Measurements from ENCODE around the gene PARD3B.

Gene PARD3B

DNA sequence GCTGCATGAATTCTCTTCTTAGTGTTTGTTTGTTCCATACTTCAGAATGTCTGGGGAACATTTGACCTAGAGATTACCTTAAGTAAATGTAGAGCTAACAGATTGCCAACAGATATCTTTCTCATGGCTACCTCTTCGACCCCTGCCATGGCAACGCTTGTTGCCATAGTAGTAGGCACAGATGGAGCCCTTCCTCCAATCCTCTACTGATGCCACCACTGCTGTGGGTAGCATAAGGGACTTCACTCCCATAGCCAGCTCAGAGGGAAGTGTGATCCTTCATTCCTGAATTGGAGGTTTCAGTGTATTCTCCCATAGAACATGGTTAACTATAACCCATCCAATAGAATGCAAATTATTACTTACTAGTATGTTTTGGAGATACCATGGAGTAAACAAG lies 593.5 kb downstream of the PARD3B start:
- DNase-seq (ENCODE audit: low read depth): no peak

DNA sequence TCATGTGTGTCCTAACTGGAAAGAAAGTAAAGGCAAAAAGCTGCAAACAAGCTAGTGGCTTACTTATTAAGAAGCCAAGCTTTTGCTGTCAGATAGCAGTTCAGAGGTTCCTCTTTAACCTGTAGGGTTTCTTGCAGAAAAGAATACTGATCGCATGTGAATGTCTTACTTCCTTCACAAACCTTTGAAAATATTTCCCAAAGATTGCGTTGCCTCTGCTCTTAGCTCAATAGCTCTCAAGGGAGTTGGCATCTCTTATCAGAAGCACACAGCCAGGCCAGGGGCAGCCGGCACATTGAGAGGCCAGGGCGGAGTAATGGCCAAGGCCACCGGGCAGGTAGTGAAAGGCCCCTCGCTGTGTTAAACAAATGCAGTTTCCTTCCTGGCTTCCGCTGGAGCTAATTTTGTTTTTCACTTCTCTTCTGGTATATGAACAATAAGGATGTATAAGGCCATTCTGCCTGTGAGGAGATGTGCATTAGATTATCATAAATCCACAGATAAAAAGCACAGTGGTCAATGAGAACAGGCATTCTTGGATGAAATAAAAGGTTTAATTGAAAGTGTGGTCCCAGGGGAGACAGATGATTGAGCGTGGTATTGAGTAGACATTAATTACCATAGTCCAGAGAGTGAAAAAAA lies 594.7 kb downstream of the PARD3B start:
- no peak for DNase-seq (ENCODE audit: low read depth)

DNA sequence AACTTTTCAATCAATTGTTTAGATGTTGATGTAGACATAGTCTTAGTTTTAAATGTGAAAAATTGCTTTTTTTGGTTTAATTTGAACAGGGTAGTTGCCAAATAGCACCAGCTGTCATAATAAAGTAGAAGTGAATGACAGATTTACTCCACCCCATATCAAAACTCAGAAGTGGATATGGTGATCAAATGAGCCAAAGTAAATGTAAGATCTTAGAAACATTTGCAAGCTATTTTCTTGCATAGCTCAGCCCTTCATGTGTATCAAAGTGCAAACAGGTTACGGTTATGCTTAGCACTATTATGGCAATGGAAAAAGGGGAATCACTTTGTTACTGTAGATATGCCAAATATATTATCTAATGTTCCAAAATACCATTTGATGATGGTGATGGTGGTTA lies 596.1 kb downstream of the PARD3B start:
- DNase-seq (ENCODE audit: low read depth): no peak

GRCh38 chr2:205145888-205146287 lies 600.6 kb downstream of the PARD3B start:
- DNase-seq (ENCODE audit: low read depth): no peak

- no peak for DNase-seq (ENCODE audit: low read depth)
These were observed 603.5 kb downstream of the PARD3B start for GRCh38 chr2:205148755-205149154.

DNA sequence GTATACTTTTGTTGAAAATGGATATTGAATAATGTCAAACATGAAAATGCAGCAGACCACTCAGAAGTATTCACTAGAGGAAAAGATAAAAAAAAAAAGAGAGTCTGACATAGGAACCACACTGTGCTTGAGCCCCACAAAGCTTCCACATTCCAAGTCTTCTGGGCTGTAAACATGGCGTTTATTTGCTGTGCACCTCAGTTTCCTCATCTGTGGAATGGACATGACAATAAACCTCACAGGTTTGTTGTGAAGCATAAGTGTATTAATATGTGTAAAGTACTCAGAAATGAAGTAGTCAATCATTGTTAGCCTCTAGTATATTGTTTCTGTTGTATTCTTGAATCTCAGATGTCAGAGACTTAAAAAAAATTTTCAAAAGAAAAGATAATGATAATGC lies 611.2 kb downstream of the PARD3B start:
- no peak for DNase-seq (ENCODE audit: low read depth)

- no peak for DNase-seq (ENCODE audit: low read depth)
These were observed 613.1 kb downstream of the PARD3B start for GRCh38 chr2:205158404-205158803.

GRCh38 chr2:205161156-205161839 lies 616.0 kb downstream of the PARD3B start:
- DNase-seq (ENCODE audit: low read depth): no peak

DNA sequence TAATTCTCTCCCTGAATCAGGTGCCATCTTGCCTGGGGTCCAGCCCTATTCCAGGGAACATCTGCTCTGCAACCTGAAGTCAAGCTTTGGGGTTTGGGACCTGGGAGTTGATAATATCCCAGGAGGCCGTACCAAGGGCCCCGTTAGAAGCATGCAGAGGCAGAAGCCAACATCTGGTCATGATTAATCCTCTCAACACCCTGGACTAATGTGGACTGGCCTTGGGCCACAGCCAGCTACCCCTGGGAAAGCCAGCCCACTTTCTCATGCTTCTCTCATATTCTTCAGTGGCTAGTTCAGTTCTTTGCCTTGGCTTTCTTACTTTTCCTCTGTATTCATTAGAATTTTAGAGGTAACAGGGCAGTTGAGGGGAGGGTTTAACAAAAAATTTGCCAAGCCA lies 621.5 kb downstream of the PARD3B start:
- no peak for DNase-seq (ENCODE audit: low read depth)

DNA sequence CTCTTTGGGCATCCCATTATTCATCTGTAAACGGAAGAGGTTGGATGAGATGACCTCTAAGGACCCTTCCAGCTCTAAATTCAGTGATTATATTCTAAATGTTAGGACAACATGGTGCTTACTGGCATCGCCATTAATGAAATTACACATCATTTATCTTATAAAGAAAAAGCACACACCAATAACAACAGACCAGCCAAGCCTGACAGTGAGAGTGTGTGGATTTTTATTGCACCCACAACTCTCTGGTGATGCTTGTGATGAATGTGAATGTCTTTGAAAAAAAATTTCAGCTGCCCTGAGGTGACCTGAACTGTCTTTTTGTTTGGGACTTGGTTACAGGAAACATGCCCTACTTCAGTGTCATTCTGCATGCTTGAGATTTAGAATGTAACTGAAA lies 623.7 kb downstream of the PARD3B start:
- no peak for DNase-seq (ENCODE audit: low read depth)

- no peak for DNase-seq (ENCODE audit: low read depth)
These were observed 624.2 kb downstream of the PARD3B start for GRCh38 chr2:205169464-205169863.

- no peak for DNase-seq (ENCODE audit: low read depth)
These were observed 625.1 kb downstream of the PARD3B start for GRCh38 chr2:205170399-205170798.

DNA sequence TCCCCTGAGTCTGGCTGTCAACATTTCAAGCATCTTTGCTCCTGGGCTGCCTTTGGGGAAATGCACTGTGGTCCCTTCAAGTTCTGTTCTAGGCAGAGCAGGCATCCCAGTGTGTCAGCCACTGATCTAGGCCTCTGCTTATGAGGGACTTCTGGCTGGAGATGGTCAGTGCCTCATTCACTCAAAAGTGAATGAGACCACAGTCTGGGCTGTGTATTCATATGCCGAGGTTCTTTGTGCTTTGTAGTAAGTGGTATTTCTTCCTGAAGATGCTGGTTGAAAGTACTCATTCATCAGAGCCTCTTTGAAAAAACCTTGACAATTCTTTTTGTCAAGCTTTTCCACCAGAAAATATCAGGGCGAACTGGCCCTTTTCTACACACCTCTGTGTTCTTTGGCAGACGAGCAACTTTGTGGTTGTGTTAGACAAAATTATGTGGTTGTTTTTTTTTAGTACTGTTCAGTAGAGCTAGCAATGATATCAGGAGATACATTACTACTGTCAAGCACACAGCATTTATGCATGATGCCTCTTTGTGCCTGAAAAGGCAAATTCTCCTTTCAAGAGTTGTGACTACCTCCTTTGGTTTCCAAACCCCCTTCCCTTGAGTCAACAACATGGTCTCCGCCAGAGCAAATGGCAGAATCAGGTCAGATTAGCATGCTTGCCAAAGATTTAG lies 626.1 kb downstream of the PARD3B start:
- no peak for DNase-seq (ENCODE audit: low read depth)

DNA sequence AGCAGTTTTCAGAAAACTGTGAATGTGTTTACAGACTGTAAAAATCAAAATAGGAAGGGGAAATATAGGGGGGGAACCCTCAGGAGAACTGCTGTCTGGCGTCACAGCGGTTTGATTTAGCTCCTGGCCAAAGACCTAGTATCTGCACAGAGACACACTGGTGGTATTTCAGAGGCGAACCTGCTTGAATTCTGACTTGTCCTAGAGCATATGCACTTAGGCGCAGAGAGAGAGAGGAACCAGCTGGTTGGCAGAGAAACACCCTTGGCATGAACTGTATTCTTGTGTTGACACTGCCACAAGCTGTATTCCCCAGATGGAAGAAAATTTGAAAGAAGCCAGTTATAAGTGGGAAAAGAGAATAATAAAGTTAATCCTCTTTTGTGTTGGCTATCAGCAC lies 630.6 kb downstream of the PARD3B start:
- no peak for DNase-seq (ENCODE audit: low read depth)

GRCh38 chr2:205176546-205176945 lies 631.3 kb downstream of the PARD3B start:
- no peak for DNase-seq (ENCODE audit: low read depth)

DNA sequence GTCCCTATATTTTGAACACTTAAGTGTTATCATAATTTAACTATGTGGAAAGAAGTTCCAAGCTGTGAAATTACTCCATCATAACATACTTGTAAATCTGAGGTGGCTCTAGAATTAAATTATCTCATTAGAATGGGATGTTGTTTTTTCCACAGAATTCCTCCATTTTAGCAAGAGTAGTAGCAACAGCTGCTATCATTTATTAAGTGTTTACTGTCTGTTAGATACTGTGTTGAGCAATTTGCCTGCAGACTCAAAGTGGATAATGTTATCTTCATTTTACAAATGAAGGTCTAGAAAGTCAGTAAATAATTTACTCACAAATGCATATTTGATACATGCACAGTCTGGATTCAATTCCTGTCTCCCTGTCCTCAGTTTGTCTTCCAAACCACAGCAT lies 632.3 kb downstream of the PARD3B start:
- no peak for DNase-seq (ENCODE audit: low read depth)

GRCh38 chr2:205180730-205181129 lies 635.5 kb downstream of the PARD3B start:
- DNase-seq (ENCODE audit: low read depth): no peak

- DNase-seq (ENCODE audit: low read depth): peak; percentile 2
These were observed 642.5 kb downstream of the PARD3B start for GRCh38 chr2:205187731-205188130.

DNA sequence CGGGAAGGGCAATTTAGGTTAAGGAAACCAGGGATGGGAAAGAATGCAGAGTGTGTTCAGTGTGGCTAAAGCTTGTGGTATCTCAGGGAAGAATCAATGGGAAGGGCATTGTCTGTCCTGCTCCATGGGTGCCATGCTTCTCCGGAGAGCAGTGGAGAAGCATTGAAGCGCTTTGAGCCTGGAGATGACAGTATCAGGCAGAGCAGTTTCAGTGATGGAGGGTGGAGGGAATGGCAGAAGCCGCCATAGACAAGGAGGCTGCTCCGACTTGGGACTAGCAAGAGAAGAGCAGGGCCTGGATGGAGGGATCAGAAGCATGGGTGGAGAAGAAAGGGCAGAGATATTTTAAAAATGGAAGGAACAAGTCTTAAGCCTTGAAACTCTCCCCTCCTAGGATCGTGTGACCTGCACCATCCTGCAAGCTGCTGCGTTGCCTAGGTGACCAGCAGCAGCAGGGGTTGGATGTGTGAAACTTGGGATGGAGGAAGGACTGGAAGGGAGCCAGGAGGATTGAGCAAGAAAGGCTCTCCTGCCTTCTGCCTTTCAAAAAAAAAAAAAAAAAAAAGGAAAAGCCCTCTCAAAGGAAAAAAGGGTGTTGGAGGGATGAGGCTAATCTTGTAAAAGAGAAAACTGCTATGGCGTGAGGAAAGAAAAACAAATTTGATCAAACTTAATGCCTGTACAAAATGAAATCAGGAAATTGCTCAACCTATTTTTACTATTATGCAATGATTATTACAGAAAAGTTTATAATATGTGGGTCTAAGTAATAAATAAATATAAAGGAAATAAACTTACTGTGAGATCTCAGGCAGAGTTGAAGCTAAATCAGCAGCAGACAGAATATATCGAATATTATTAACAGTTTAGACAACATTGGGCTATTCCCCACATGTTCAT lies 643.2 kb downstream of the PARD3B start:
- DNase-seq (ENCODE audit: low read depth): peak; percentile 39

DNA sequence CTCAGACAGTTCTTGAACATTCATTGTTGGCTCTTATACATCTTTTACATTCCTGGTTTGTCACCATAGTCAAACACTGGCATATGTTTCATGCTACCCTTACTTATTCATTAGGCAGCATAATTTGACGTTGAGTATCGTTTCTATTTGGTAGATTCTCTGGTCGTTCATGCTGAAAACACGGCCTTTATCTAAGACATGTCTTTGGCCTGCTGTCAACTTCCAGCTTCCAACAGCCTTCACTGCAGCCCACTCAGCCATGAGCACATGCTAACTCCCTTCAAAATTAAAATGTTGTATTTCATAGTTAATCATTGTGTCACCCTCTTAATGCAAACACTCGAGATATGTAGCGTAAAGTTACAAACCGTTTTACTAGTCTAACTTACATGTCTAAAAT lies 644.0 kb downstream of the PARD3B start:
- no peak for DNase-seq (ENCODE audit: low read depth)

DNA sequence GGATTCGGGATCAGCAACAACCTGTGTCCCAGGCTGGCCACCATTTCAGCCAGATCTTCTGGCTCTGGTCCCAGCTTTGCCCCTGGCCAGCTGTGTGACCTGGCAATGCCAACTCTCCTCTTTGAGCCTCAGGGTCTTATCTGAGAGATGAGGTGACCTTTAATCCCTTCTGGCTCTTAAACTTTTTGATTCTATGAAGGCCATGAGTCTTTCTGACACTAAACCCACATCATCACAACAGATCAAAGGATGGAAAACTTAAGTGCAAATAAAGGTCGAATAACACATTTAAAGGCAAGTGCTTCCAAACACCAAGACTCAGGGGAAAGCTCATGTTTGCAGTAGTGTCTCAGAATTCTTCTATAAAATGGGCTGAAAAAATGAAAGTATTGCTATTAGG lies 645.3 kb downstream of the PARD3B start:
- DNase-seq (ENCODE audit: low read depth): no peak

DNA sequence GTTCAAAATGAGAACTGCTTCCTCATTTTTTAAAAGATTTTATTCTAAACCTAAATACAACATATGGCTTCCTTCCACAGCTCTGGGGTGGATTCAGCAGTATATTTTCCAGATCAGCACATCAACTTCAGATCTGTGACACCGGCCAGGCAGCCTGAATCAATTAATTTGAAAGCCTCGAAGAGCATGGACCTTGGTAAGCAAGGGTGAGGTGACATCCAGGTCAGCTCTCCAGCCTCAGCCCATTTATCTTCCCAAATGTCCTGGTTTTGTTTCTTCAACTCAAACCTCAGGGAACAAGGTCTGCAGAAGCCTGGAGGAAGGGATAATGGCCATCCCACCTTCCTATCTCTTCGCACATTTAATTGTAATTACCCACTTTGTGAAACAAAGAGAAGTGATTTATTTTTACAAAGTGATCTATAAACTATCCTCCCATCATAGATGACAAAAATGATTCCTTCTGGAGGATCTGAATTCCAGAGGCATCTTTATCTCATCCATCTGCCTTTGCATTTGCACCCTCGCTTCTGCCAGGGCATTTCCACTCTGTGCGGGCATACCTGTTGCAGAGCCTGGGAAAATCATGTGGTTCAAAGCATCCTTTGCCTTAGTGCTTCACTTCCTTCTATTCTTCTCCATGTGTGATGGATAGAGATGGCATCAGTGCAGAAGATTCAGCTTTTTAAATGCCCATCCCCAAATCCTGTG lies 648.0 kb downstream of the PARD3B start:
- no peak for DNase-seq (ENCODE audit: low read depth)
